ENCODE data around the gene GPR3. TPM values are rescaled to one million over a fixed set of nuclear protein-coding genes. Genes with fewer than 3 reads are reported as not detected.

The GPR3 gene
- total and polyA plus RNA-seq, 10 of the 15 experiments (the other 5 are each of a cell fraction or from before 2014, with no cell fraction given), result 0.33 to 1.4 (median 0.63) TPM; not detected in 3

DNA sequence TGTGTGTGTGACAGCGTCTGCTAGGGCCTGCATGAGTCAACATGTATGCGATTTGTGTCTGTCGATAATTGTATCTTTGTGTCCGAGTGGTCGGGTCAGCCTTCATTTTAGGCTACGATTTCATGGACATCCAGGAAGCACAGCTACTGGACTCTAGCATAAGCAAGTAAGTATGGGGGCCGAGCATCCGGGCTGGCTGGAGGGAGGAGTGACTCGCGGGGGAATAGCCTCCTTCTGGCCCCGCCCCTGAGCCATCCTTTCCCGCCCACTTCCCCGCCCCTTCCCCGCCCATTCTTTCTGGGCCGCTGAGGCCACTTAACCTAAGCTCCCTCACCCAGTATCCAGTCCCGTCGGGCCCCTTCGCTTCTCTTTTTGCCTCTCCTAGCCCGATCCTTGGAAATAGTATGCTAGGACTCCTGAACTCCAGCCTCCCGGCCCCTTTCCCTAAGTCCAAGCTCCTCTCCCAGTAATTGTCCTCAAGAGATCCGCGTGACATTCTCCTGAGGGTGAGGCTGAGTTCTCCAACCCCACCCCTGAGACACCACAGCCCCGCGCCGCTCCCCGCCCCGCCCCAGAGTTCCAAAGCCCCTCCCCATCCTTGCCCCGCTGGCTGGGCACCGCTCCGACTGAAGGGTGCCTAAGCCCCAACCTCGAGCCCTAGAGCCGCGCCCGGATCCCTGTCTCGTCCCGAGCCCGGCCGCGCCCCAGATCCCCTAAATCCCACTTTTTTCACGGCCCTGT, 26.9 kb upstream of the GPR3 start (continued):
- TF ChIP-seq MEF2B (IDR thresholded peaks at IDR 0.05; ENCODE audit: partially characterized antibody, poor library complexity, severe bottlenecking), result no peak
- TF ChIP-seq HDAC6 (IDR thresholded peaks at IDR 0.05; ENCODE audit: unreplicated experiment), result no peak
- TF ChIP-seq BACH1 (IDR thresholded peaks at IDR 0.05; ENCODE audit: borderline replicate concordance), result no peak
- TF ChIP-seq IKZF2 (IDR thresholded peaks at IDR 0.05), result 0 out of 4 replicates have a peak, but pooled peaks of 1 of the 2 experiments have one; percentile 22
- TF ChIP-seq GABPA (IDR thresholded peaks at IDR 0.05; ENCODE audit: low read depth), result no peak
- no peak for TF ChIP-seq GATAD2B (conservative IDR thresholded peaks at IDR 0.05; ENCODE audit: low read depth)
- peak; percentile 37; the same call in 1 of the 2 replicates for TF ChIP-seq NBN (IDR thresholded peaks at IDR 0.05)

DNA sequence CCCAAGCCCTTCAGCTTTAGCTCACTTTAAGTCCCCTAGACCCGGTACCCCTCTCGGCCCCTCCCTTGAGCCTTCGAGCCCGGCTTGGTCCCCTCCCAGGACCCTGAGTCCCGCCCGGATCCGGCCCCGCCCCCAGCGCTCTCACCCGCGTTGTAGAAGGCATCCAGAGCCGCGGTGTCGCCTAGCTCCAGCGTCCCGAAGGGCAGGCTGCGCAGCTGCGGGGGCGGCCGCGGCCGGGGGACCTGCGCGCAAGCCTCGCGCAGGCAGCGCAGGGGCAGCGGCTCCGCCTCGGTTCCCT, 26.4 kb upstream of the GPR3 start:
- H3K4me3 ChIP-seq, result peak overlapping the region; percentile 76
- no peak for TF ChIP-seq TCF7 (IDR thresholded peaks at IDR 0.05; ENCODE audit: borderline replicate concordance)
- TF ChIP-seq GATAD2B (conservative IDR thresholded peaks at IDR 0.05; ENCODE audit: low read depth), result 0 out of 2 replicates have a peak, but pooled peaks have one; percentile 69
- TF ChIP-seq, protein P1, sequence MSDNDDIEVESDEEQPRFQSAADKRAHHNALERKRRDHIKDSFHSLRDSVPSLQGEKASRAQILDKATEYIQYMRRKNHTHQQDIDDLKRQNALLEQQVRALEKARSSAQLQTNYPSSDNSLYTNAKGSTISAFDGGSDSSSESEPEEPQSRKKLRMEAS (IDR thresholded peaks at IDR 0.05; ENCODE audit: low read depth, low read length), result no peak
- TF ChIP-seq CHD4 (IDR thresholded peaks at IDR 0.05), result no peak
- no peak for TF ChIP-seq BHLHE40 (IDR thresholded peaks at IDR 0.05; ENCODE audit: borderline replicate concordance in 1 of 2, low read depth in 2 of 2, low read length in 1 of 2)
- peak in 1 of 2 experiments; percentile 91; a peak in 2 of 3 replicates for TF ChIP-seq EGR1 (IDR thresholded peaks at IDR 0.05; ENCODE audit: borderline replicate concordance in 1 of 2, low read depth in 2 of 2, low read length in 2 of 2)
- no peak for TF ChIP-seq STAT1 (conservative IDR thresholded peaks at IDR 0.05)
- TF ChIP-seq EP300 (IDR thresholded peaks at IDR 0.05; ENCODE audit: borderline replicate concordance in 1 of 2, control insufficient read depth in 1 of 2, low read depth in 2 of 2, low read length in 2 of 2), result no peak
- TF ChIP-seq, protein P2, sequence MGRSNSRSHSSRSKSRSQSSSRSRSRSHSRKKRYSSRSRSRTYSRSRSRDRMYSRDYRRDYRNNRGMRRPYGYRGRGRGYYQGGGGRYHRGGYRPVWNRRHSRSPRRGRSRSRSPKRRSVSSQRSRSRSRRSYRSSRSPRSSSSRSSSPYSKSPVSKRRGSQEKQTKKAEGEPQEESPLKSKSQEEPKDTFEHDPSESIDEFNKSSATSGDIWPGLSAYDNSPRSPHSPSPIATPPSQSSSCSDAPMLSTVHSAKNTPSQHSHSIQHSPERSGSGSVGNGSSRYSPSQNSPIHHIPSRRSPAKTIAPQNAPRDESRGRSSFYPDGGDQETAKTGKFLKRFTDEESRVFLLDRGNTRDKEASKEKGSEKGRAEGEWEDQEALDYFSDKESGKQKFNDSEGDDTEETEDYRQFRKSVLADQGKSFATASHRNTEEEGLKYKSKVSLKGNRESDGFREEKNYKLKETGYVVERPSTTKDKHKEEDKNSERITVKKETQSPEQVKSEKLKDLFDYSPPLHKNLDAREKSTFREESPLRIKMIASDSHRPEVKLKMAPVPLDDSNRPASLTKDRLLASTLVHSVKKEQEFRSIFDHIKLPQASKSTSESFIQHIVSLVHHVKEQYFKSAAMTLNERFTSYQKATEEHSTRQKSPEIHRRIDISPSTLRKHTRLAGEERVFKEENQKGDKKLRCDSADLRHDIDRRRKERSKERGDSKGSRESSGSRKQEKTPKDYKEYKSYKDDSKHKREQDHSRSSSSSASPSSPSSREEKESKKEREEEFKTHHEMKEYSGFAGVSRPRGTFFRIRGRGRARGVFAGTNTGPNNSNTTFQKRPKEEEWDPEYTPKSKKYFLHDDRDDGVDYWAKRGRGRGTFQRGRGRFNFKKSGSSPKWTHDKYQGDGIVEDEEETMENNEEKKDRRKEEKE (IDR thresholded peaks at IDR 0.05), result no peak
- TF ChIP-seq MEF2A (IDR thresholded peaks at IDR 0.05; ENCODE audit: insufficient read depth, low read depth, low read length), result no peak
- TF ChIP-seq MYC (IDR thresholded peaks at IDR 0.05; ENCODE audit: insufficient read depth, insufficient read length, insufficient replicate concordance, low read length, severe bottlenecking), result no peak
- no peak for TF ChIP-seq PAX8 (IDR thresholded peaks at IDR 0.05)

More for the DNA sequence above, 26.4 kb upstream of the GPR3 start:
- H3K36me3 ChIP-seq (ENCODE audit: control insufficient read depth in 2 of 2, insufficient read depth in 2 of 2, low read length in 1 of 2), result no peaks in the 10 kb centered on the region
- ChIA-PET RAD21 (ENCODE audit: unreplicated experiment) (interaction anchor here (0.6 to 2.1 kb wide), 15 partner anchors 9 to 642 kb away, joined by 3 to 16 read pairs (median 4); partner anchors contain the start of genes AHDC1 and CD164L2), SMC1A (ENCODE audit: uncharacterized antibody, unreplicated experiment) (interaction anchor here (1.0 to 3.3 kb wide), 7 partner anchors 9 to 233 kb away, joined by 3 to 27 read pairs (median 3); partner anchors contain the start of gene GPR3), POLR2A (interaction anchor here (0.5 to 1.5 kb wide), 10 partner anchors 22 to 1059 kb away, joined by 3 to 8 read pairs (median 4); partner anchors contain the start of genes IFI6 and SYTL1), CTCF (interaction anchor here (0.9 to 4.7 kb wide), 20 partner anchors 10 to 240 kb away, joined by 3 to 40 read pairs (median 5); partner anchors contain the start of genes AHDC1, GPR3 and SYTL1)
- H3K27me3 ChIP-seq (replicated peaks in 1 of 2; ENCODE audit: control insufficient read depth in 2 of 2, insufficient read depth in 2 of 2, low read length in 1 of 2), result no peaks in the 10 kb centered on the region
- intact Hi-C loops (cut with micrococcal nuclease; ENCODE audit: unreplicated experiment), result loop anchor here (5.0 kb wide), 1 partner anchor 44 kb away; the partner anchor contains the start of gene TMEM222
- H3K27ac ChIP-seq (ENCODE audit: control insufficient read depth, insufficient read depth), result no peak overlapping the region
- no TSS peak for BruUV-seq (replicated peaks)
- no peaks in the 10 kb centered on the region; the same call in 1 of the 2 replicates for H4K20me1 ChIP-seq (ENCODE audit: control insufficient read depth, insufficient read depth)
- DNase-seq (ENCODE audit: low read depth, low spot score), result no peak
- 0% methylated on average over 20 of the region's 30 CpGs for WGBS (ENCODE audit: insufficient coverage, insufficient replicate concordance, low lambda C conversion rate, missing lambda C conversion rate)
- peaks cover 15% of the 10 kb centered on the region for H3K4me1 ChIP-seq (ENCODE audit: control insufficient read depth, insufficient read depth, low read length)
- ATAC-seq, result peak; percentile 72
- peak overlapping the region; percentile 88 for H3K4me2 ChIP-seq (ENCODE audit: control insufficient read depth, insufficient read depth)
- no peaks in the 10 kb centered on the region for H3K79me2 ChIP-seq (ENCODE audit: control insufficient read depth, insufficient read depth, low read length)
- in situ Hi-C loops (cut with MboI), result no loop called here
- FAIRE-seq, result no peak
- H2AFZ ChIP-seq (ENCODE audit: control insufficient read depth, low read depth, low read length), result peak overlapping the region; percentile 39
- no peak overlapping the region for H3K9ac ChIP-seq (ENCODE audit: control insufficient read depth, insufficient read depth, low read length)
- H3K9me3 ChIP-seq (replicated peaks; ENCODE audit: control insufficient read depth, insufficient read depth, low read length), result no peaks in the 10 kb centered on the region
